HG02840 (cell line): Measurements from ENCODE around the gene LCLAT1.
"Not testable (repeated sequence)": the region's sequence is repeated elsewhere in the genome, so short reads cannot be mapped to it uniquely, and the experiment has no call there.

Experiments used
- ATAC-seq: cut with Tn5 transposase; IDR thresholded peaks from one replicate; pipeline ENCODE4 v1.9.1; 2021; ENCODE audit warnings: mild to moderate bottlenecking, moderate library complexity, moderate number of reproducible peaks; ENCODE audit not compliant: unreplicated experiment, low FRiP score

The LCLAT1 gene

GRCh38 chr2:30484995-30485394, 37.9 kb downstream of the LCLAT1 start:
- no peak for ATAC-seq

- no peak for ATAC-seq
These were observed 39.6 kb downstream of the LCLAT1 start for GRCh38 chr2:30486655-30487054.

- ATAC-seq = no peak
These were observed 40.6 kb downstream of the LCLAT1 start for GRCh38 chr2:30487603-30488002.

GRCh38 chr2:30488012-30488659, 41.1 kb downstream of the LCLAT1 start:
- no peak for ATAC-seq

GRCh38 chr2:30491225-30491624, 44.2 kb downstream of the LCLAT1 start:
- no peak for ATAC-seq

- no peak for ATAC-seq
These were observed 45.1 kb downstream of the LCLAT1 start for GRCh38 chr2:30492185-30492584.

GRCh38 chr2:30492619-30493018, 45.6 kb downstream of the LCLAT1 start:
- ATAC-seq = no peak

GRCh38 chr2:30493440-30493839, 46.4 kb downstream of the LCLAT1 start:
- no peak for ATAC-seq

- not testable (repeated sequence) for ATAC-seq
These were observed 48.9 kb downstream of the LCLAT1 start for GRCh38 chr2:30495896-30496295.

GRCh38 chr2:30499681-30500080, 52.6 kb downstream of the LCLAT1 start:
- ATAC-seq = no peak

GRCh38 chr2:30500699-30501098, 53.7 kb downstream of the LCLAT1 start:
- ATAC-seq = no peak

GRCh38 chr2:30502310-30502709, 55.3 kb downstream of the LCLAT1 start:
- ATAC-seq = no peak

- no peak for ATAC-seq
These were observed 56.1 kb downstream of the LCLAT1 start for GRCh38 chr2:30503007-30503694.

GRCh38 chr2:30503695-30504052, 56.6 kb downstream of the LCLAT1 start:
- no peak for ATAC-seq

- ATAC-seq = no peak
These were observed 57.7 kb downstream of the LCLAT1 start for GRCh38 chr2:30504731-30505130.

GRCh38 chr2:30505500-30506180, 58.6 kb downstream of the LCLAT1 start:
- ATAC-seq = no peak

- ATAC-seq = not testable (repeated sequence)
These were observed 60.4 kb downstream of the LCLAT1 start for GRCh38 chr2:30507460-30507859.

GRCh38 chr2:30509716-30510115, 62.7 kb downstream of the LCLAT1 start:
- no peak for ATAC-seq

- ATAC-seq = no peak
These were observed 63.4 kb downstream of the LCLAT1 start for GRCh38 chr2:30510409-30510808.

- ATAC-seq = no peak
These were observed 64.4 kb downstream of the LCLAT1 start for GRCh38 chr2:30511122-30512083.
